ENCODE measurements around the gene OGT. TPM values are rescaled to one million over a fixed set of nuclear protein-coding genes. Genes with fewer than 3 reads are reported as not detected.

The OGT gene
- total RNA-seq, 1 experiment from 2014 or later: 116 TPM

- H3K4me1 Mint-ChIP-seq: peaks cover 10 to 24% of the 10 kb centered on the region in 2 experiments
- no peak for TF ChIP-seq CTCF (conservative IDR thresholded peaks at IDR 0.05)
- H3K36me3 Mint-ChIP-seq (ENCODE audit: insufficient read depth in 1 of 3, low read depth in 3 of 3): peaks cover 15 to 44% (median 29%) of the 10 kb centered on the region in 3 experiments
- H3K18ac ChIP-seq (ENCODE audit: insufficient read length, low read depth, low read length): no peak overlapping the region
- no peaks in the 10 kb centered on the region for H3K79me1 ChIP-seq (ENCODE audit: insufficient read depth, low read depth, low read length, poor library complexity, severe bottlenecking)
- H4K5ac ChIP-seq (ENCODE audit: insufficient read length, low read depth, low read length): peak overlapping the region; percentile 94
- peaks cover 36% of the 10 kb centered on the region for H3K9me3 ChIP-seq (ENCODE audit: control insufficient read depth, low read depth, low read length)
- H2AK5ac ChIP-seq (ENCODE audit: insufficient read length, low read length): no peak overlapping the region
- no peak overlapping the region for H2AFZ ChIP-seq (ENCODE audit: low read length)
- no peaks in the 10 kb centered on the region; the same call in none of the 2 replicates for H3K4me1 ChIP-seq (ENCODE audit: insufficient read depth, low read length)
- H3K27ac Mint-ChIP-seq: peak overlapping the region; percentile 88 to 99 (median 97)
- peaks cover 33% of the 10 kb centered on the region; the same call in 1 of the 2 replicates for H3K79me2 ChIP-seq (ENCODE audit: insufficient read depth, low read length)
- H3K14ac ChIP-seq (ENCODE audit: insufficient read depth, low read length): no peak overlapping the region
- H3K56ac ChIP-seq (ENCODE audit: insufficient read length, low read depth, low read length): peak overlapping the region; percentile 76
- no peak overlapping the region; the same call in 1 of the 2 replicates for H2BK15ac ChIP-seq (ENCODE audit: low read depth, low read length)
- H3K27ac ChIP-seq (ENCODE audit: insufficient read length, low read depth, low read length): peak overlapping the region; percentile 12
- H3T11ph ChIP-seq (ENCODE audit: low read length): no peak overlapping the region
- H3K23me2 ChIP-seq (ENCODE audit: insufficient read length, low read depth, low read length, poor library complexity, severe bottlenecking): peaks cover 8% of the 10 kb centered on the region
- no peak overlapping the region for H3K4ac ChIP-seq (ENCODE audit: low read depth, low read length)
- H2BK12ac ChIP-seq (ENCODE audit: insufficient read length, low read depth, low read length): no peak overlapping the region
- H3K4me2 ChIP-seq (ENCODE audit: insufficient read depth, insufficient read length, low read length): peak overlapping the region; percentile 65
- peaks cover 2% of the 10 kb centered on the region; the same call in 1 of the 2 replicates for H3K27me3 Mint-ChIP-seq (ENCODE audit: low read depth)
- H4K20me1 ChIP-seq (ENCODE audit: control insufficient read depth, insufficient read depth, insufficient read length): no peaks in the 10 kb centered on the region
- H4K8ac ChIP-seq (replicated peaks; ENCODE audit: insufficient read length, low read depth, low read length): no peak overlapping the region
- no peak overlapping the region for H3K23ac ChIP-seq (ENCODE audit: insufficient read length, low read depth, low read length)
- H3K4me3 Mint-ChIP-seq: peak overlapping the region; percentile 92 to 95
- peak overlapping the region; percentile 94 for H3K9ac ChIP-seq (ENCODE audit: extremely low read depth, insufficient read length, low read length)
- WGBS (ENCODE audit: extremely low coverage, insufficient read length, low lambda C conversion rate): no CpG with 5 or more reads among the region's 12 CpGs
- H3K9me3 Mint-ChIP-seq: peaks cover 68 to 72% of the 10 kb centered on the region in 2 experiments
- no peak overlapping the region for H2BK20ac ChIP-seq (ENCODE audit: low read depth, low read length, poor library complexity, severe bottlenecking)
- no peaks in the 10 kb centered on the region for H3K27me3 ChIP-seq (ENCODE audit: insufficient read depth, low read length)
- peak overlapping the region; percentile 20 for H4K91ac ChIP-seq (ENCODE audit: insufficient read length, low read depth, low read length)
- H2BK5ac ChIP-seq (ENCODE audit: insufficient read length, low read length): peak overlapping the region; percentile 83
- H2BK120ac ChIP-seq (ENCODE audit: low read depth, low read length, poor library complexity, severe bottlenecking): no peak overlapping the region
- DNase-seq: no peak
Measured at GRCh38 chrX:71533516-71533850, 579 bp downstream of the OGT start.
